Skin epidermis (tissue), 12 donors: ENCODE results near the gene GP1BA.
A peak's percentile ranks its signal among the peaks of the same experiment; 100 is the strongest.

Experiments
- H3K27ac ChIP-seq, 21 experiments: fragments of 200-600 bp; sonication (generic) in 11 of 21; one replicate each; pipeline ENCODE4 v1.5.0; 2020; ENCODE audit warnings: mild to moderate bottlenecking in 3 of 21, inconsistent platforms in 2 of 21, moderate library complexity in 2 of 21
- H3K4me3 ChIP-seq, 7 experiments: fragments of 200-600 bp; sonication (generic) in 2 of 7; one replicate each; pipeline ENCODE4 v1.5.0; 2020; ENCODE audit warnings: inconsistent platforms in 2 of 7, mild to moderate bottlenecking in 2 of 7, moderate library complexity in 1 of 7

Gene GP1BA

DNA sequence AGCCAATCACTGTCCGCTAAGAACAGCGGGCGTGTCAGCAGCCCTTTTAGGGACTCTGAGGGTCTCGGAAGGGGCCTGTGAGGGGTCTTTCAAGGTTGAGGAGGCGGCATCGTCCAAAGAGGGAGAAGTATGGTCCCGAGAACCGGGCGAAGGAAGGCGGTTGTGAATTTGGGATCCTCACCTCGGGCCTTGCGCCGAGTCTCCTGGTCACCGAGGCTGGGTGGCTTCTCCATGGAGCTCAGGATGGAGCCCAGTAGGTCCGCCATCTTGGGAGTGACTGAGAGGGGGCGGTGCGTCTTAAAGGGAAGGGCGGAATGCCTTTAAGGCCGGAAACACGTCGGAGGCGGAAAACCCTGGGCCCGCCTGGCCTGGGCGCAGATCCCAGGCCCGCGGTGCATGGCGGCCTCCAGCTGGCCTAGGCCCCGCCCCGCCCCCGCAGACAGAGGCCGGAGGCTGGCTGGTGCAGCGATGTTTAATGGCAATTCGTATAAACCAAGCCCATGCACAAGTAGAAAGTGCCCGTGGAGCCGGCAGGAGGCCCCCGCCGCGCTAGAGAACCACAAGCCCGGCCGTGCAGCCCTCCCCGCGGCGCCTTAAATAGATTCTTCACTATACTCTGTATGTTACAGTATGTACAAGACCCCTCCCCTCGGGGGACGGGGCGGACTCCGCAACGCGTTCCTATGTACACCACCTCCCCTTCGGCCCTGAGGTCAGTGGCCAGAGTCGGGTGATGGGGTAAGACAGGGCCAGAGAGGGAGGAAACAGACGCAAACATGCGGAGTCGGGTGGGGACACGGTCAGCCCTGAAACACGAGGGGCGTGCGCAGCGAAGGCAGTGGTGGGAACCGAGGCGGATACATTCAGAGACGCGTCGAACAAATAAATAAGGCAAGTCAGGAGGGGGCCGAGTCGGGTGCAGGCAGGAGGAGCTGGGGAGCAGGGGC, 35.7 kb downstream of the GP1BA start, which contains the start of gene SPAG7:
TSS of gene SPAG7 (minus strand) at position 279 of the 947 bp plus-strand sequence. CDS start at position 266, 13 bp downstream.
- Histone ChIP-seq H3K4me3 (peak within 1 kb of the TSS; percentile 50 to 78 (median 67)), H3K27ac (peak within 1 kb of the TSS; percentile 70 to 99 (median 95))

DNA sequence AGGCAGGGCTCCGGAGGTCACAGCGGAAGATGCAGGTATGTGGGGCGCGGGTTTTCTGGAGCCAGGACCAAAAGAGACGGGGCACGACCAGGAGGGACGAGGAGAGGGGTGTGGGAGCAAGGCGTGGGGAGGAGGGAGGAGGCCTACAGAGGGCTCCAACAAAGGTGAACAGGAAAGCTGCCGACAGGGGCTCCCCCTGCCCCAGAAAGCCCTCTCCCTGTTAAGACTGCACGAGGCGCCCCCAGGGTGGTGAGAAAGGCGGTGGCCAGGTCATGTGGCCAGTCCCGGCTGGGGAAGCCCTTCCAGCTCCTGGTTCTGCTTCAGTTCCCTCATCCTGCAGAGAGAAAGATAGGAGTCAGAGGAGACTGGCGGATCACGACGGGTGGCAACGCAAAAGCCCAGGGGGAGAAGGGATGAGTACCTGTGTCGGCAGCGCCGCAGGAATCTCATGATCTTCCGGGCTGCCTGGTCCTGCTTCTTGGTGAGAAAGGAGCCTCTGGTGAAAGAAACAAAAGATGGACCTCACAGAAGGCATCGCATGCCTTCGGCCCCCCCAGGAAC, 36.5 kb downstream of the GP1BA start:
- Histone ChIP-seq H3K27ac (peak overlapping the region; percentile 70 to 99 (median 93)), H3K4me3 (peak overlapping the region; percentile 48 to 72 (median 59))

DNA sequence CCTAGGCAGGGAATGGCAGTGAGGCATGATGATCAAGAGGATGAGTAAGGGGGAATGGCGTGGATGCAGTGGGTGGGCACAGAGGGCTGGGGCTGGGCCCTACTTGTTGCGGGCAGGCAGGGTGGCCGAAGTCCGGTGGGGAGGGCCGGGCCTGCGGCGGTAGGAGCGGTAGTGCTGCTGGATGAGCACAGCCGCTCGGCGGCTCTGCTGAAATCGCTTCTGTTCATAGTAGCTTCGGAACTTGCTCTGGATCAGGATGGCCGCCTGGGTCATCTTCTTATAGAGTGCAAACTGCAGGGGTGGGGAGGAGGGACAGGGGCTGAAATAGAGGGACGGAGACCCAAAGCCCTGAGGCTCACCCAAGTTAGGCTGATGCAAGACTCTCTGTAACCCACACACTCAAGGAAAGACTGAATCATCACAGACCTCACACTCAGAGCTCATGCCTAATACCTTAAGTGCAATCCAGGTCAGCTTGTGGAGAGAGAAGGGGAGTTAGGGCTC, 37.0 kb downstream of the GP1BA start:
- Histone ChIP-seq H3K27ac (peak overlapping the region in 20 of 21 experiments; percentile 83 to 99 (median 94)), H3K4me3 (peak overlapping the region in 6 of 7 experiments; percentile 48 to 72 (median 63))

DNA sequence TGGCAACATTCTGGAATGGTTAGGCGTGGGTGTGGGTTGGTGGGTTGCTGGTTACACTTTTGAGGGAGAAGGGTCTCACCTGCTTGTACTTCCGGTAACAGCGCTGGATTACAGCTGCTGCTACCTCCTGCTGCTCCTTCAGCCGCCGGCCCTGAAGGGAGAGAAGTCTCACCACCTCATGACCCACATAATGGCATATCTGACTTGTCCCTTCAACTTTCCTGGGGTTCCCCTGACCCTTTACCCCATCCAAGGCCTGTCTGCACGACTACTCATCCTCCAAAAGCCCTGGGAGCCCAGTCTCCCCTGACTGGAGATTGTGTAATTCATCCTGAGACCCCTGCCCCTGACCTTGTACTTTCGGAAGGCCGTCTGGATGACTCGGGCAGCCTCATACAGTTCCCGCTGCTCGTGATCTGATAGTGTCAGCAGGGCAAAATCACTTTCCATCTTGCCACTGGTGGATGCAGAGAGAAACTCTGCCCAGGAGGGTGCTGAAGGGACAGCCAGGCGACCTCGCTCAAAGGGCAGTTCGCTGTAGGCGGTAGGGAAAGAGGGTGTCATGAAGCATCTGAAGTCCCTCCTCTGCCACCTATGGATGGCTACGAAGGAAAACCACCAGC, 37.6 kb downstream of the GP1BA start:
- Histone ChIP-seq H3K4me3 (peak overlapping the region in 1 of 7 experiments; percentile 59), H3K27ac (peak overlapping the region in 17 of 21 experiments; percentile 22 to 99 (median 93))

DNA sequence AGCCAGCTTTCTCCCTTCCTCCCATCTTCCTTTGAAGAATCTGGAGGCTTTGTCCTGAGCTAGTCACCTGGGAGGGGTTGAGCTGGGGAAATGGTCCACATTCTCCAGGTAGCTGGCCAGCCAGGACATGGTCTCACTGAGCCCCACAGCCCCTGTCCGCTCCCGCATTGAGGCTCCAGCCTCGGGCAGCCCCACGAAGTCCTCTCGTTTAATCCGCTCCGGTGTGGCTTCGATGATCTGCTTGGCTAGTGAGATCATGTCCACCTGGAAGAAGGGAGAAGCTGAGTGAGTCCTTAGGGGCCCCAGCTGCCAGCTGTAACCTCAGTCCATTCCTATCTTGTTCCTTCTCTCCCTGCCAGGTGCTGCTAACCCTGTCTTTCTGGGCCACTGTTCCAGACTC, 38.2 kb downstream of the GP1BA start:
- H3K27ac ChIP-seq: peak overlapping the region in 10 of 21 experiments; percentile 8 to 99 (median 90)
- no peak overlapping the region for H3K4me3 ChIP-seq

DNA sequence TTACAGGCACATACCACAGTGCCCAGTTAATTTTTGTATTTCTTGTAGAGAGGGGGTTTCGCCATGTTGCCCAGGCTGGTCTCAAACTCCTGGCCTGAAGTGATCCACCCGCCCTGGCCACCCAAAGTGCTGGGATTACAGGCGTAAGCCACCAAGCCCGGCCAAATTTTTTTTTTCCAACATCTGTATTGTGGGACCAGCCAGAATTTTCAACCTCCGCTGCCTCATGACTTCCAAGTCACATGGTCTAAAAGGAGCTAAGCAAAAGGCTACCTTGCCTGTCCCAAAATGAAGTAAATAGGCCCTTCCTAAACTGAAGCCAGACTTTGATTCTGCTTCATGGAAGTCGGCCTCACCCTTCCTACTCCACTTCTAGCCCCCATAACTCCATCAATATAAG, 39.7 kb downstream of the GP1BA start:
- H3K4me3 ChIP-seq: no peak overlapping the region
- H3K27ac ChIP-seq: peak overlapping the region in 2 of 21 experiments; percentile 6 to 29

DNA sequence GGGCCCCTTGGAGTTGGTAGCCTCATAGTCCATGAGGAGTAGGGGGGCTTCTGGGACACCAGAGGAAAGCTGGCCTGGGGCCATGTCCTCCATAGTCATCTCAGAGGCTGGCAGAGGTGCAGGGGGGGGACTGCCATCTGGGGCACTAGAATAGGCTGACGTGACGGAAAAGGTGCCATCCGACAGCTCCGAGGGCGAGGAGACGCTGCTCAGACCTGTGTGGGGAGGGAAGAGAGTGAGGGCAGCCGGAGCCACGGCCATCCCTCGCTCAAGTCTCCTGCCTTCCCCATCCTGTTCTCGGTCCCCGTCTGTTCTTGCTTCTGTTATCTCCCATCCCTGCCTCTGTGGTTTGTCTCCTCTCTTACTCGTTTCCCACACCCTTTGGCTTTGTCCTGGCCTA, 40.2 kb downstream of the GP1BA start:
- Histone ChIP-seq H3K4me3 (no peak overlapping the region), H3K27ac (peak overlapping the region in 2 of 21 experiments; percentile 6 to 29)

DNA sequence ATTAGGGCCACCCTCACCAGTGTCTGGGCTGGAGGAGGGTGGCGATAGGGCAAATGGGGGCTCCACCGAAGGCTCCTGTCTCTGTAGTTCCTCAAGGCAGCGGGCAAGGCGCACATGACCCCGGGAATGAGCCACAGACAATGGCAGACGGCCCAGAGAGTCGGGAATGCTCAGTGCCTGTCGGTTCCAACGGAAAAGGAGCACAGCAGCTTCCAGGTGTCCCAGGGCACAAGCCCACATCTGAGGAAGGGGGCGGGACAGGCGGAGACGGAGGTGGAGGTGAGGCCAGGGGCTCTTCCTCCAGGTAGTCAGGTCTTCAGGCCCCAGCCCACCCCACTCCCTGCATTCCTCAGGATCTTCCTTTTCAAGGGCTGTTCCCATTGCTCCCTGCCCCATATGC, 40.7 kb downstream of the GP1BA start:
- peak overlapping the region in 1 of 21 experiments; percentile 6 for H3K27ac ChIP-seq
- no peak overlapping the region for H3K4me3 ChIP-seq

DNA sequence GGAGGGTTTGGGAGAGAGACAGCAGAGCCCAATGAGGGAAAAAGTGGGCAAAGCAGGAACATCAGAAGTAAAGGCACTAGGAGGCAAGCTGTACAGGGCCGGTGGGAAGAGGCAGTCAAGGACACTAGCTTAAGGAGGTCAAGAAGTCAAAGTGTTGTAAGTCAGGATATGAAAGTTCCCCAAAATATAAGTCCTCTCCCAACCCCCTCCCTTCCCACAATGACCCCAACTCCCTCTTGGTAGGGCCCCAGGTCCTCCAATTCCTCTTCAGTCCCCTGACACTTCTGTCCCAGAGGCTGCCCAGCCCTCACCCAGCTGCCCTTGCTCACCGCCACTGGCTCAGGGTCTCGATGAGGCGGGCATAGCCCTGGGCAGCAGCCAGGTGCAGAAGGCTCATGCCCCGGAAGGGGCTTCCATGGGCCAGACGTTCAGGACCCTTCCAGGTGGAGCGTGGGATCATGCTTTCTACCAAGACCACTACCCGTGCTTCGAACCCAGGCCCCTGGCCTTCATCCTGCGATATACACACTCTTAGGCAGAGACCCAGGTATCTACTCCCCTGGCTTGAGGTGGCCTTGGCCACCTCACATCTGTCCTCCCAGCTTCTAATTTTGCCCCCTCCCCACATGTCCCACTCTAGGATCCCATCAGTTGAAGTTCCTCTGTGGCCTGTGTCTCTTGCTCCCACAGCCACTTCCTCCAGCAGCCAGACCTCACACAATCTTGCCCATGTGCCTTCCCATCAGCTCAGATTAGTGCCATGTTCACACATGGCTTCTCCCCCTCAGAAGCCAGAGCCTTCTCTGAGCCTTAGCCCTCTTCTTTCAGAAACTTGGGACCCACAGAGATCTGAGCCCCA, 41.4 kb downstream of the GP1BA start:
- H3K4me3 ChIP-seq: no peak overlapping the region
- H3K27ac ChIP-seq: peak overlapping the region in 1 of 21 experiments; percentile 3

DNA sequence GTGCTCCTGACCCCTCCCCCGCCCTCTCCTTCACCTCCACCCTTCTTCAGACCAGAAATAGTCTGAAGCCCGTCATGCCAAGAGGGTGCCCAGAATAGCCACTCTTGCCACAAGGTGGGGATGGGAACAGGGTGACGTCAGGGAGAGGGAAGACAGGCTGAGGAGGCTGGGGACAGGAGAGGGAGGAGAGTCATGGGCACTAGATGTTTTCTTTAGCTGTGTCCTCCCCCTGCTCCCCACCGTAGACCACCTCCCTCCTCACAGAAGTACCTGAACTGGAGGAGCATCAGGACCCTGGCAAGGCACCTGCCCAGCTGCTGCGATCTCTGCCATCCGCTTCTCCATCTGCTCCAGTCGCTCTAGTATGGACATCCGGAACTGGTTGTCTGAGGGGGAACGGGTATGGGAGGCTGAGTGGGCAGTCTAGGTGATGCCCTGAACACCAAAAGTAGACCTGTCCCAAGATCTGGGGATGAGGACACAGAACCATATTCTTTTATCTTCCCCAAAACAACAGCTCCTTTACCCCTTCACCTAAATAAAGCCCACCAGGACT, 42.1 kb downstream of the GP1BA start:
- Histone ChIP-seq H3K4me3 (no peak overlapping the region), H3K27ac (no peak overlapping the region)

DNA sequence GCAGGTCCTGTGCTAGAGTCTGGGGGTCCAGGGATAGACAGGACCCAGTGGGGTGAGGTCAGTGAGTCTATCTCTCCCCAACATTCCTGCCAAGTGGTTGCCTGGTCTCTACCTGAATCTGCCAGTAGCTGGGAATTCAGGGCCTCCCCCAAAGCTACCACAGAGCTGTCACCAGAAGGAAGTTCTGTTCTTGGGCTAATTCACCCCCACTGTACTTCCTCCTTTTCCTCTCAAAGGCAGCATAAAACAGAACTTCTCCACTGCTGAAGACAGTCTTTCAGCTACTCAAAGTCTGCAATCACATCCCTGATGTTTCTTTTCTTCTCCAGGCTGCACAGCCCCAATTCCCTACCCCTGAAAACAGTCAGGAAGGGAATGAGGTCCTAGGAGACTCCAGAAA, 46.6 kb downstream of the GP1BA start:
- Histone ChIP-seq H3K4me3 (no peak overlapping the region), H3K27ac (peak overlapping the region in 4 of 21 experiments; percentile 3 to 62 (median 50))

DNA sequence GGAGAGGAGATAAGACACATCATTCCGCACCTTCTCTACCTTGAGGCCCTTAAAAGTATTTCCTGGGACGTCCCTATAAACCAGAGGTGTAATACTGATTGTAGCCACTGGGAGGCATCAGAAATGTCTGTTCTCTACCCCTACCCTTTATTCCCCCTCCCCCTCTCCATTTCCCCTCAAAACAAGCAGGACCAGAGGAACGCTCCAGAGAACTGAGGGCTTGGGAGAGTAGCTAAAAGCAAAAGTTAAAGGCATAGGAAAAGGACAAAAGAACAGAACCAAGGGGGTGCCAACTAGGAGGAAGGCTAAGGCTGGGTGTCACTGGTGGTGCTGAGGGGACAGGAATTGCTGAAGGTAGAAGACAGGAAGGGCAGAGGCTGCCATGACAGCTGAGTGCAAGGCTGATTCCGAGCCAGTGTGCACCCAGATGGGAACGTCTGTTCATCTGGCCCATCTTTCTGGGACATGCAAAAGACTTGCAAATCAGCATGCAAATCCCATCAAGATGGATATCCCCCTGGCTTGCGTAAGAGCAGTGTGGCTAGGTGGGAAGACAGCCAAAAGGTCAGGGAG, 48.7 kb downstream of the GP1BA start:
- Histone ChIP-seq H3K4me3 (no peak overlapping the region), H3K27ac (peak overlapping the region in 2 of 21 experiments; percentile 14 to 61)

DNA sequence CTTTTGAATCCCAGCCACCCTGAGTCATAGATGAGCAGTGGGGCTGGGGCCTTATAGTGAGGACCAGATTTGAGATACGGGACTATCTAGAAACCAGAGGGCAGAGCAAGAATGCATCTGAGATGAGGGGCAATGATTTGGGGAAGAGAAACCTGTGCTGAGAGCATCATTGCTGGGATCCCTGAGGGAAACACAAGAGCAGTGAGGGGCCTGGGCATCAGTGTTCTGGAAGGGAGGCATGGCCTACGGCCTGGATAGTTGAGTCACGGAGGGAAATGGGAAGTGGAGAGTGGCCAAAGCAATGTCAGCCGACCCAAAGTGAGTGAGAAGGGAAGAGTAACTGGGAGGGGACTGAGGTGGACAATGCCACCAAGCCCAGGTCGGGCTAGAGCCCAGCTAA, 50.2 kb downstream of the GP1BA start:
- Histone ChIP-seq H3K4me3 (no peak overlapping the region), H3K27ac (no peak overlapping the region)
